Measurements from ENCODE around the gene SMG6. TPM values are rescaled to one million over a fixed set of nuclear protein-coding genes. Genes with fewer than 3 reads are reported as not detected.

The SMG6 gene
- total RNA-seq, 1 experiment from 2014 or later = 28.6 TPM

- DNase-seq = no peak
- H3K27ac Mint-ChIP-seq = no peak overlapping the region; a peak in 1 of 7 replicates
- H2BK20ac ChIP-seq (ENCODE audit: low read depth, low read length, poor library complexity, severe bottlenecking) = no peak overlapping the region
- no peak overlapping the region for H4K8ac ChIP-seq (replicated peaks; ENCODE audit: insufficient read length, low read depth, low read length)
- H3T11ph ChIP-seq (ENCODE audit: low read length) = no peak overlapping the region
- H3K23me2 ChIP-seq (ENCODE audit: insufficient read length, low read depth, low read length, poor library complexity, severe bottlenecking) = no peaks in the 10 kb centered on the region
- TF ChIP-seq, protein P1, sequence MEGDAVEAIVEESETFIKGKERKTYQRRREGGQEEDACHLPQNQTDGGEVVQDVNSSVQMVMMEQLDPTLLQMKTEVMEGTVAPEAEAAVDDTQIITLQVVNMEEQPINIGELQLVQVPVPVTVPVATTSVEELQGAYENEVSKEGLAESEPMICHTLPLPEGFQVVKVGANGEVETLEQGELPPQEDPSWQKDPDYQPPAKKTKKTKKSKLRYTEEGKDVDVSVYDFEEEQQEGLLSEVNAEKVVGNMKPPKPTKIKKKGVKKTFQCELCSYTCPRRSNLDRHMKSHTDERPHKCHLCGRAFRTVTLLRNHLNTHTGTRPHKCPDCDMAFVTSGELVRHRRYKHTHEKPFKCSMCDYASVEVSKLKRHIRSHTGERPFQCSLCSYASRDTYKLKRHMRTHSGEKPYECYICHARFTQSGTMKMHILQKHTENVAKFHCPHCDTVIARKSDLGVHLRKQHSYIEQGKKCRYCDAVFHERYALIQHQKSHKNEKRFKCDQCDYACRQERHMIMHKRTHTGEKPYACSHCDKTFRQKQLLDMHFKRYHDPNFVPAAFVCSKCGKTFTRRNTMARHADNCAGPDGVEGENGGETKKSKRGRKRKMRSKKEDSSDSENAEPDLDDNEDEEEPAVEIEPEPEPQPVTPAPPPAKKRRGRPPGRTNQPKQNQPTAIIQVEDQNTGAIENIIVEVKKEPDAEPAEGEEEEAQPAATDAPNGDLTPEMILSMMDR (conservative IDR thresholded peaks at IDR 0.05) = no peak
- H4K20me1 ChIP-seq (ENCODE audit: control insufficient read depth, insufficient read depth, insufficient read length) = no peaks in the 10 kb centered on the region
- no peaks in the 10 kb centered on the region for H3K79me2 ChIP-seq (ENCODE audit: insufficient read depth, low read length)
- no peak overlapping the region for H3K27ac ChIP-seq (ENCODE audit: insufficient read length, low read depth, low read length)
- no peak overlapping the region for H2AFZ ChIP-seq (ENCODE audit: low read length)
- H3K4me3 Mint-ChIP-seq = no peak overlapping the region
- no peaks in the 10 kb centered on the region for H3K27me3 ChIP-seq (ENCODE audit: insufficient read depth, low read length)
- no peak overlapping the region for H3K4me2 ChIP-seq (ENCODE audit: insufficient read depth, insufficient read length, low read length)
- H3K14ac ChIP-seq (ENCODE audit: insufficient read depth, low read length) = no peak overlapping the region
- no peak overlapping the region for H2BK15ac ChIP-seq (ENCODE audit: low read depth, low read length)
- H3K27me3 Mint-ChIP-seq (ENCODE audit: low read depth) = no peaks in the 10 kb centered on the region; the same call in 1 of the 2 replicates
- no CpG with 5 or more reads among the region's 8 CpGs for WGBS (ENCODE audit: extremely low coverage, insufficient read length, low lambda C conversion rate)
- H3K9ac ChIP-seq (ENCODE audit: extremely low read depth, insufficient read length, low read length) = no peak overlapping the region
- H2AK5ac ChIP-seq (ENCODE audit: insufficient read length, low read length) = no peak overlapping the region
- H3K9me3 ChIP-seq (ENCODE audit: control insufficient read depth, low read depth, low read length) = no peaks in the 10 kb centered on the region
- H2BK12ac ChIP-seq (ENCODE audit: insufficient read length, low read depth, low read length) = no peak overlapping the region
- H3K56ac ChIP-seq (ENCODE audit: insufficient read length, low read depth, low read length) = no peak overlapping the region
- no peak overlapping the region for H3K18ac ChIP-seq (ENCODE audit: insufficient read length, low read depth, low read length)
- no peaks in the 10 kb centered on the region for H3K79me1 ChIP-seq (ENCODE audit: insufficient read depth, low read depth, low read length, poor library complexity, severe bottlenecking)
- no peak overlapping the region for H4K91ac ChIP-seq (ENCODE audit: insufficient read length, low read depth, low read length)
- no peak overlapping the region for H2BK120ac ChIP-seq (ENCODE audit: low read depth, low read length, poor library complexity, severe bottlenecking)
- peaks cover 5 to 18% of the 10 kb centered on the region in 2 experiments for H3K4me1 Mint-ChIP-seq
- no peak overlapping the region for H3K23ac ChIP-seq (ENCODE audit: insufficient read length, low read depth, low read length)
- H3K9me3 Mint-ChIP-seq = no peaks in the 10 kb centered on the region
- no peak overlapping the region for H2BK5ac ChIP-seq (ENCODE audit: insufficient read length, low read length)
- H3K36me3 Mint-ChIP-seq (ENCODE audit: insufficient read depth in 1 of 3, low read depth in 3 of 3) = peaks cover 5 to 41% (median 22%) of the 10 kb centered on the region in 3 experiments
- H4K5ac ChIP-seq (ENCODE audit: insufficient read length, low read depth, low read length) = no peak overlapping the region
- H3K4ac ChIP-seq (ENCODE audit: low read depth, low read length) = no peak overlapping the region
- H3K4me1 ChIP-seq (ENCODE audit: insufficient read depth, low read length) = no peaks in the 10 kb centered on the region
Observed at GRCh38 chr17:2077040-2077439, 226.5 kb downstream of the SMG6 start.
